EH (cell line): ENCODE data around the gene CFAP58.

ENCODE experiments used
- DNase-seq: peaks from one replicate; pipeline ENCODE4 v3.0.0-alpha.2; 2015; ENCODE audit warnings: low read depth

The CFAP58 gene

DNA sequence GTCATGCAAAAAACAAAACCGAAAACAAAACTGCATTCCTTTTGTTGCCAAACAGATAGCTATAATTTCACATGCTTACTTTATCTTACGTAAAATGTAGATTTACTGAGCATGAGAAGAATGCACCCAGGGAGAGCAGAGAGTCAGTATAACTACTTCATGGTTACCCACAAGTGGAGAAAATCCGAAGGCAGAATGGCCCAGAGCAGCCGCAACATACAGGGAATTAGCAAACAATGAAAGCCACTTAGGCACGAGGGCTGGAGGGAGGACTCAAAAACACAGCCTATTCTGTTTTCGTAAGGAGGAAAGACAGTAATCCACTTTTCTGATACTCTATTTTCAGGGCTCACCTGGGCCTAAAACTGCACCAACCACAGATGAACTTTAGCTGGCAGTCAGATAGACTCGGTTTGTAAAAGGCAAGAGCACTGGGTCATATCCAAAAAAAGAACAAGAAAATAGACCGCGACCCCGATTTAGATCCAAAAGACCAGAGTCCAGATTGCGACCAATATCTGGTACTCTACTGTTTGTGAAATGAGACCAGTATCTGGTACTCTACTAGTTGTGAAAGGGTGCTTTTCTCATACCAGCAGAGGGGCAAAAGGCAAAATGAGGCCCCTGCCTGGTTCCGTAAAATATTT is 16.7 kb upstream of the CFAP58 start:
- DNase-seq = peak; percentile 88

DNA sequence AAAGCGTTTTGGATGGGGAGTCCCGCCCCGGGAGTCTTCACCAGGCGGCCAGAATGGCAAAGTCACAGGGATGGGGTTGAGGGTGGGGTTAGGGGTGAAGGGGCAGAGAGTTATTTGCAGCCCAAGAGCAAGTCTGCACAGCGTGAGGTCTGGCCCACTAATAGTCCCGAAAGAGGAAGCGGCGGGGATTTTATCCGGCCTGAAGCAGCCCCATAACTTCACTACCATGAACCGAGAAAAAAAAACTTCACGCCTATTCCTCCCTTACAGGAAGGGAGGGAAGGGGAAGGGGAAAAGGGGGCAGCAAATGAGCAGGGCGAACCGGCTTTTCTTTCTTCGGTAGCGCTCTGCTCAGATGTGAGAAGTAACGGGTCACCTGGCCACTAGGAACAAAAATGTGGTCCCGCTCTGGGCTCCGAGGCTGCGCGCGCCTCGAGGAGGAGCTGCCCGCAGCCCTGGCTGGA is 16.1 kb upstream of the CFAP58 start:
- peak; percentile 49 for DNase-seq

DNA sequence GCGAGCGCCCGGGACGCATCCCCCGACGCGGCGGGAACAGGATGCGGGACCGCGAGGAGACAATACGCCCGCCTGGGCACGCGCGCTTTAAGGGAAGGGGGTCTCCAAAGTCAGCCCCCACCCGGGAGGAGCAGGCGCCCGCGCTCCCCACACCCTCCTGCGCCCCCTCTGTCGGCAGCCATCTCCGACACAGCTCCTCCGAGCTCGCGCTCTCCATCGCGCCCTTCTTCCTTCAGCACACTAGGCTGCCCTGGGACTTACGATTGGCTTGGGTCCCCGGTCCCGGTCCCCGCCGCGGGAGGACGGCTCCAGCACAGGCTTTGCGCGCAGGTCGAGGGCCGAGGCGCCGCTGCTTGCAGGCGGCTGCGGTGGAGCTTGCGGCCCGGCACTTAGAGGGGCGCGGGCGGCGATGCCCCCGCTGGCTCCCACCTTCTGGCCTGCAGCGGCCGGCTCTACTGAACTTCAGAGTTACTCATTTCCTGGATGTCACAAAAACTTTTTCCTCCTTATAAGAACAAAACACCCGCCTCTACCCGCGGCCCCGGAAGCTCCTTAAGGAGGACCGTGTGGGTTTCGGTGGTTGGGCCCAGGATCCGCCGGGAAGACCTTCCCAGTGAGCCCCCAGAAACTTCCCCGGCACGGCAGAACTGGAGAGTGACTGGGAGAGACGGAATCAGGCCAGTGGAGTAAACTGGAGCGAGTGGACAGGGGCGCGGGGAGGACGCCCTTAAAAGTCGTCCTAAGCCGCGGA is 15.5 kb upstream of the CFAP58 start, which contains the start of gene ITPRIP:
TSS of gene ITPRIP (minus strand) at position 481 of the 751 bp plus-strand sequence. CDS start 22,414 bp downstream, outside the sequence.
- peak; percentile 90 for DNase-seq

DNA sequence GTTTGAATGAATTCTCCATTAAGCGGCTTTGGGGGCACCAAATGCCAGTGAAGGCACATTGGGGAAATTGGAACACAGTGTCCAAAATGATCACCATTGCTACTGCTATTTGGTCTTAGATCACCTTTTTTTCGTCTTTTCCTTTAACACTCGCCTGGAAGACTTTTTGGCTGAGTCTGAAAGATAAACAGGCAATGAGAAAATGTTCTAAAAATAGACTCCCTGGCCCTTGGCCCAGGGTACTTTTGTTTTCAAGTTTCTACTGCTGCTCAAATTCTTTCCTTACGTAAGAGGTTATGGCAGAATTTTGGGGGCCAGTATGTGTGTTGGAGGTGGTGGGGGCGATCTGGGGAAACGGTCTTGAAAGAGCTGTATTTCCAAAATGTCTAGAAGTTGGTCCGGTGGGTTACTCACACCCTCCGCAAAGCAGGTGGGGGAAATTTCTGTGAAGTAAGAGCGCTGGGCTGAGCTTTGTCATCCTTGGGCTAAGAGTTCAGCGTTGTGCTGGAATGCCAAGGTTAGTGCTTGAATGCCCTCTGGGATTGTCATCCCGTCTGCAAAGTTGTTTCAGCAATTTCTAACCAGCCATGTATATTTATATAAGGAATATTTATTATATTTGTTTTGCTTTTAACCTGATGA is 14.0 kb upstream of the CFAP58 start:
- peak; percentile 83 for DNase-seq

DNA sequence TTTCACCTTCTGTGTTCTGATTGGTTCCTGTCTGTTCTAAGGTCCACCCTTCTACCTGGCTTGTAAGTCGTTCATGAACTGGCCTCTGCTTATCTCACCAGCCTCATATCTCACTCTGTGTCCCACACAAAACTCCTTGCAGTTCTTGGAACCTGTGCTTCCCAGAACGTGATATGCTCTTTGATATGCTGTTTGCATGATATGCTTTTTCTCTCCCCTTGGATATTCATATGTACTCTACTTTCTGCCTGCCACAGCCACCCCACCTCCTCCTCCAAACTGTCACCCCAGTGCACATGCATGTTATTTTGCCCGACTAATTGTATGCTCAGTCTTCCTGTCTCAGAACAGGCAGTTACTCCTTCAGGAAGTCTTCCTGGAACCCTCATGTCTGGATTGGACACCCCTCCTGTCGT is 13.5 kb upstream of the CFAP58 start:
- no peak for DNase-seq

DNA sequence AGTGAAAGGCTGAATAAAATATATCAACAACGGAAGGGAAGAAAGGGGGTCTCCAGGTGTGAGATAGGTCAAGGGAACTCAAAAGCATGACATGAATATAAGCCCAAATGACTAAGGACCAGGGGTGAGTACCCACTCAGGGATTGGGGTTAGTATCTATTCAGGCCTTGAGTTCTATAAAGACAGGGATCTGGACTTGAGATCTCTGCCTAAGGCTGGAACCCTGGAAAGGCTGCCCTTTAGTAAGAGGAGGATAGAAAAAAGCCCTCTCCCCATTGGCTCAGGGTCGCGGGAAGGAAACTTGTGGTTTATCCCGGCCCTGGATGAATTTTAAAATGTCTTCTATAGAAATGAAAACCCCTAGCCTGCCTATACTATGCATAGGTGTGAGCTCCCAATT is 13.0 kb upstream of the CFAP58 start:
- DNase-seq = no peak

DNA sequence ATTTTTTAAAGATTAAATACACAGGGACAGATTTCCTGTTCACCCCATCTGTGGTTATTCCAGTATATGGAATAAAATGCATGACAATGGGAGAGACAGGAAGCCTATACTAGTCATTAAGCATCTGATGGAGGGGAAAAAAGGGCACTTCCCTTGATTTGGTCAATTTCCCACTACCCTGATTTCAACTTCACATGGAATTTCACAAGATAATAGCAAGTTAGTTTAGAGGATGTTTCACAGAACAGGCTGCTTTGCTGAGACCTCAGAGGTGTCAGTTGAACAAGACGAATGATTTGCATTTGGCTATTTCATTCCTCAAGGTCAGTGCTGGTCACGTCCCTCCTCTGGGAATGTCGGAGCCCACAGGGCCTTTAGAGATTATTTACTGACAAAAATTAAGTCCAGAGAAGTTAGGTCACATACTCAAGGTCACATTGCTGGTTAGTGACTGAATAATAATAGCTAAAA is 10.7 kb upstream of the CFAP58 start:
- peak; percentile 67 for DNase-seq

DNA sequence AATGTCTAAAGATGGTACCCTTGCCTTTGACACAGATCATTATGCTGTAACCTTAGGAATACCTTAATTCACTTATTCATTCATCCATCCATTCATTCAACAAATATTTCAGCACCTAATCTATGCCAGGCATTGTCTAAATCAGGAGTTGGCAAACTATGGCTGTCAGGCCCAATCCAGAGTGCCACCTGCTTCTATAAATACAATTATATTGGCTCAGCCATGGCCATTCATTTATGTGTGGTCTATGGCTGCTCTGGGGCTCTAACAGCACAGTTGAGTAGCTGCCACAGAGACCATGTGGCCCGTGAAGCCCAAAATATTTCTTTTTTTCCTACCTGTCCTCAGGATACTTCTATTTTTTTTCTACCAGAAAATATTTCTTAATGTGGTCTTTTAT is 9.4 kb upstream of the CFAP58 start:
- no peak for DNase-seq

DNA sequence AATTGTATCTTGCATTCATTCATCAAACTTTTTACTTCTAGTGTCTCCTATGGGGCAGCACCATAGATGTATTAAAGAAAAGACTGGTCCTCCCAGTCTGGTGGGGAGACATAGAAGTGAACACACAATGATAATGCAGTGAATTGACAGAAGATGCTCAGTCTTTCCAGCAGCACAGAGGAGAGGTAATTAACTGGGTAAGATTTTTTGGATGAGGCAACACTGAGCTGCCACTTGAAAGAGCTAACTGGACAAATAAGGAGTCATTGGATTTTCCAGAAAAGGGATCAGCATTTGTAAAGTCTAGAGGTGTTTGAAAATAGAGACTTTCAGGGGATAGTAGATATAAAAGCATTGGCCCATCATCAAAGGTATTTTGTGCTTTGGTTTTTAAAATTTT is 8.1 kb upstream of the CFAP58 start:
- DNase-seq = no peak

DNA sequence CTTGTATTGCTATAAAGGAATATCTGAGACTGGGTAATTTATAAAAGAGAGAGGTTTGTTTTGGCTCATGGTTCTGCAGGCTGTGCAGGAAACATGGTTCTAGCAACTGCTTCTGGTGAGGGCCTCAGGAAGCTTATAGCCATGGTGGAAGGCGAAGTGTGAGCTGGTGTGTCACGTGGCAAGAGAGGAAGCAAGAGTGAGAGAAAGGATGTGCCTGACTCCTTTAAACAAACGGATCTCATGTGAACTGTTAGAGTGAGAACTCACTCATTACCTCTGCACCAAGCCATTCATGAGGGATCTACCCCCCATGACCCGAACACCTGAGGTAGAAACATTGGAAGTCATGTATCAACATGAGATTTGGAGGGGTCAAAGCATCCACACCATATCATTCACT is 7.7 kb upstream of the CFAP58 start:
- DNase-seq = no peak

DNA sequence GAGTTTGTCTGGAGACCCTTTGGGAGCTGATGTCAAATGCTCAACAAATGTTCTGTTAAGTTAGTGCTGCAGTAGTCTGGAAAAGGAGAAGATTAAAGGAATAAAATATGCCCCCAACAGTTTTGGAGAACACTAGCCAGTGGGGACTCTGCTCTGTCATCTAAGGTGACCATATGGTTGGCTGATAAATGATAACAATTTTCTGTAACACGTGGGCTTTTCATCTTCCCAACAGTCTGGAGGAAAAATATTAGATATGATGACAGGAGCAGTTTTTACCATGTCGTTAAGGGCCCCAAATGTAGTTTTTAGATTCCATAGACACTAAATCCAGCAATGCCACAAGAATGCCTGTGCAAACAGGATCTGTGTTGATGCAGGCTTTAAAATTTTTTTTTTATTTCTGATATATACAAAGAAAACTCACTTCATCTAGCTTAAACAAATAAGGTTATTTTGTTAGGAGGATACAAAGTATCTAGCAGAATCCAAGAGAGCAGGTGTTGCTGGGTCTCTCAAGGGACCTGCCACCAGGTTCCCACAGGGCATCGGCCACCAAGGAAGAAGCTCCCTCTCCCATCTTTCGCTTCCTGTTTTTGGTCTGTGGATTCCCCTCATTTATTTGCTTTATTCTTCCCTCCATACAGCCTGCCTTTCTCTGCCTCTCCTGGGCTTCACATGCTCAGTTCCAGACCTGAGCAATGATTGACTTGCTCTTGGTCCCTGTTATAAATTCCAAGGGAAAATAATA is 6.2 kb upstream of the CFAP58 start:
- DNase-seq = no peak

DNA sequence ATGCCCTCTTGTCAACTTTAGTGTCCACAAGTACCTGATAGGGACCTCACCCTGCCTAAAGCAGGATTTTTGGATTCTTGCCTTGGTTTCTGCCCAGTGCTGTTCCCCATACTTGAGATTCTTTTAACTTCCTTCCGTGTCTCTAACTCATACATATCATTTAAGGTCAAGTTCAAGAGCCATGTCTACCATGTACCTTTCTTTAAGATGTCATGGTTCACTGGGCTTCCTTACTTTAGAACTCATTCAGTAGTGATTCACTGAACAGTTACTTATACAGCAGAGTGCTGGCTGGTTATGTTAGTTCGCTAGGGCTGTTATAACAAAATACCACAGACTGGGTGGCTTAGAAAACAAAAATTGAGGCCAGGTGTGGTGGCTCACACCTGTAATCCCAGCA is 5.0 kb upstream of the CFAP58 start:
- DNase-seq = no peak

DNA sequence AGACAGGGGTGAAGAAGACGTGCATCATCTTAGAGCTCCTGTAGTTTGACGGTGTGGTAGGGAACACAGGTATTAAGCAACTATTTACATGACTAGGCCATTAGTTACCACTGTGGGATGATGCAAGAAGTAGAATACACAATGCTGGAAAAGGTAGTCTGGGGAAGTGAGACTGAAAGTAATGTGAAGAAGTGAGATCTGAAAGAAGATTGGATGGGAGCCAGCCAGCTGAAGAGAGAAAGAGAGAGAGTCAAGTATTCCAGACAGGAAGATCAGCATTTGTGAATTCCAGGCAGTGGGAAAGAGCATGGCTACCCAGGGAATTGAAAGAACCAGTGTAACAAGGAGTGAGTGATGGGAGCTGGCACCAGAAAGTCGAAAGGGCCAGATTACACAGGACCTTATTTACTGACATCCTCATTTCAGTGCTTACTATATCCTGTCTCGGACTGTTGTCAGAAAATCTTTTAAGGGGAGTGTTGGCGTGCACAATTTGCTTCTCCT is 4.0 kb upstream of the CFAP58 start:
- DNase-seq = peak; percentile 63

DNA sequence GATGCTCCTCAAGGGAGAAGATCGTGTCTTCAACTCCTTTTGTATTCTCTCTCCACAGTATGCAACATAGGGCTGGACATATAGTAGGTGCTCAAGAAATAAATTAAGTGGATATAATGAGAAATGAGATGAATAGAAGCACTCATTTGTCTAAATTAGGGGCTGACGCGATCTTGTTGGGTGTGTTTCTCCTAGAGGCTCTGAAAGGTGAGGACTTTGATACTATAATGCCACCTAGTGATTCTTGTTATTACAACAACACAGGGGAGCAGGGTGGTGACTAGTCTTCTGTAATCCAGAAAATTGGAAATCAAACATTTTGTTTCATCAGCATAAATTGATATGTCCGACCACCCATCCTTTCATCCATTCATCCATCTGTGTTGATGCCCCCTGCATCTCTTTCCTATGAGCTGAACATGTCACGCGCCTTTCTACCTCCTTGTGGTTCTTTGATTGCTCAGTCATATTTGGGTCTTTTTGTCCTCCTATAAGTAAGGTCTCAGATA is 3.5 kb upstream of the CFAP58 start:
- peak; percentile 74 for DNase-seq

DNA sequence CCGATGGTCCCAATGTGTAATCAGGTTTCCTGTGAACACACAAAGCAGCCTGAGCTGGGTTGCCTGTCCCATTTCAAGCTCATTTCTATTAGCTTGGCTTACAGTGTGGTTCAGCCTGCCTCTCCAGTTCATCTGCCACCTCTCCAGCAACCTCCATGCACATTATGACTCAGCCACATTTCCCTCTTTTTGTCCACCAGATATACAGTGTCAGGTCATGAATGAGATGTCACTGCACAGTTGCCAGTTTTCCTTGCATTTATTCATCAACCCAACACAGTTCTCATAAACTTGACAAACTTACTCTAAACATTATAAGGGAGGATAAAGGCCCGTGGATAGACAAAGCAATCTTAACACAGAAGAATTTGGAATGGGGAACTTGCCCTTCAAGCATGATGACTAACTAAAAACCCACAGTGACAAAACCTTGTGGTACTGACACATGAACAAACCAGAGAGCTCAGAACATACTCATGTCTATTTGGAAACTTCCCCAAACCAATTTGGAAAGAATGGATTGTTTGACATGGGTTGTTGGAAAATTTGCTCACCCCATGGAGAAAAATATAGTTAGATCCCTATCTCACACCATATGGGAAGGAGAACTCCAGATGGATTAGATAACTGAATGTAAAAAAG is 2.5 kb upstream of the CFAP58 start:
- DNase-seq = peak; percentile 86

DNA sequence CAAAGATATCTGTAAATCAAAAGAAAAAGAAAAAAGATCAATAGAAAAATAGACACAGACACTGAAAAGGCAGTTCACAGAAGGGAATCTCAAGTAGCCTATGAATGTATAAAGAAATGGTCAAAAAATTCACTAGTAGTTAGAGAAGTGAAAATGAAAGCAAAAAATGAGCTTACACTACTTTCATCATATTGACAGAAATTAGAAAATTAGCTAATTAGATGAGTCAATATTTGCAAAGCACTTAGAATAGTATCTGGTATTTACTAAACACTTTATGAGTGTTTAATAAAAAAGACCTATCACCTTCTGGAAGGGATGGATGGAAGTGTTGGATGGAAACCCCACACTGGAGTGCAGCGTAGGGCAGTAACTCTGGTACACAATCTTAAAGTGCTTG is 1.7 kb upstream of the CFAP58 start:
- no peak for DNase-seq

DNA sequence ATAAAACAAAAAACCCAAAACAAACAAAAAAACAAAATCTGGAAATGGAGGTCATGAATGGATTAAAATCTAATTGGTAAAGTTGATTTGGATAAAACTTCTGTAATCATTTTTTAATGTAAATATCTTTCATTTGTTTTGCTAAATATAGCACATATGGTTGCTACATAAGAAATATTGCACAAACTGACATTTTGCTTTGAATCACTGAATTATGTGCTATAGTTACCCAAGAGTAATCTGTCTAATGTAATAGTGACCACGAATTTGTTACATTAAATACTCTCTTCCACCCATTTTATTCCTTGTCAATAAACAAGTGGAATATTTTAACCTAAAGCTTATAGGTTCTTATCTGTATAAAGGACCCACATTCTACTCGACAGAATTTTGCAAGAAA is 6.2 kb downstream of the CFAP58 start:
- no peak for DNase-seq

DNA sequence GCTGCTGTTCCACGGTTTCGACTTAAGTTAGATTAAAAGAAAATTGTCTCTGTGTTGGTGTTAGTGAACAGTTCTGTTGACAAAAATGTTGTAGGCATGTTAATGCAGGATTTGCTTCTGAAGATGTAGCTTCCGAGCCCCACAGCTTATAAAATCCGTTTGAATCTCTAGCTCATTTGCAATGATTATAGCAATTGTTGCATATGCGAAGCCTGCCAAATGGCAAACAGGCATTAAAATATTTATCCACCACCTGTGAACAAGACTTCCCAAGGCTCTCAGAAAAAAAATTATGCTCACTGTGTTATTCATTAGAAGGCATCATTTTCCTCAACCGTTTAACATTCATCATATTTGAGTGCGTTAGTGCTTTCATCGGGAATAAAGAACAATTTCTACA is 14.3 kb downstream of the CFAP58 start:
- no peak for DNase-seq

DNA sequence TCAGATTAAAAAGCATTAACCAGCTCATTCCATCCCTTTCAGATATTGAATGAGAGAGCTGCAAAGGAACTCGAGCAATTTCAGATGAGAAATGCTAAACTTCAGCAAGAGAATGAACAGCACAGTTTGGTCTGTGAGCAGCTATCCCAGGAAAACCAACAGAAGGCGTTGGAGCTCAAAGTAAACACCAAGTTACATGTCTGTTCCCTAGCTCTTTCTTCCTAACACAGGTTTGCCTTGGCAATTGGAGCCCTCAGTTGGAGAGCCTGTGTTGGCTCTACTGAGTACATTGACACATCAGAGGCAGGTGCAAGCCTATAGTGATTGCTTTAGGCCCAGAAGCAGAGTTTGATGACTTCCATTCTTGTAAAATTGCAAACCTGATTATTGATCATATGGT is 14.7 kb downstream of the CFAP58 start:
- no peak for DNase-seq

DNA sequence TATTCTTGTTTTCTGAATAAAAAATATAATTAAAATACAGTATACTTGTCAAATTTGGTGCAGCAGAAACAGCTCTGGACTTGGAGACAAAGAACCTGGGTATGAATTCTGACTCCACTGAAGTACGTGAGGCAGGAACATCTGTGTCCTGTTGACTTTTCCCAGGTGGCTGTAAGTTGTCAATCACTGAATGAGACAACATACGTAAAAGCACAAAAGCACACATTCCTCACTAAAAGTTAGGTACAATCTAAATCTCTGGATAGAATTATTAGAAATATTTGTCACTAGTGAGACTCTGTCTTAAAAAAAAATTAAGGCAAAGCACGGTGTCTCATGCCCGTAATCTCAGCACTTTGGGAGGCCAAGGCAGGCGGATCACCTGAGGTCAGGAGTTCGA is 18.1 kb downstream of the CFAP58 start:
- no peak for DNase-seq

DNA sequence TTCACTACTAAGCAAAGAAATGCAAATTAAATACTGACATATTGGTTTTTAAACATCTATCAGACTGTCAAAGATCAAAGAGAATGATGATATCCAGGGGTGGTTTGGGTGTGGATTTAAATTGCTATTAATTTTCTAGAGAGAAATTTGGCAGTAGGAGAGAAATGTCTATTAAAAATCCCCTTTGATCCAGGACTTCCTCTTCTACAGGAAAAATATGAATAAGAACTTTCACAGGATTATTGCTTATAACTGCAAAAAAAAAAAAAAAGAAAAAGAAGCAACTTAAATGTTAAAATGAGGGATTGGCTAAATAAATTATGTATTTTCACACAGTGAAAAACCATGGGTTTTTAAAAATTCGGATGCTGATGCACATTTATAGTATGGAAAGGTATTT is 21.0 kb downstream of the CFAP58 start:
- DNase-seq = no peak
